IMR-90 (cell line): ENCODE measurements around the gene POU2AF1. TPM values are rescaled to one million over a fixed set of nuclear protein-coding genes. Genes with fewer than 3 reads are reported as not detected.

Source experiments
- ATAC-seq: fragments of 200-7000 bp; cut with Tn5 transposase; 2 replicates; pipeline ENCODE4 v1.9.1; 2020; ENCODE audit warnings: low read depth, mild to moderate bottlenecking, moderate library complexity
- BruUV-seq: library from RNA; stranded (reverse); fragments of 400-500 nt; replicated peaks from 2 replicates; lab custom pipeline; 2021; lab: Mats Ljungman, UMichigan
- CTCF ChIA-PET: fragments of 300-600 bp; formaldehyde crosslinking; extraction: SDS; loops from one replicate; lab custom pipeline; 2021; ENCODE audit warnings: antibody characterized with exemption; lab: Yijun Ruan, JAX
- POLR2A ChIA-PET: fragments of 300-600 bp; sonication (Branson Sonifier 250); formaldehyde crosslinking; loops from one replicate; lab custom pipeline; 2022; ENCODE audit warnings: antibody characterized with exemption; ENCODE audit not compliant: unreplicated experiment; lab: Charles Lee
- DNase-seq: peaks from one replicate; pipeline ENCODE4 v3.0.0; 2013
- H2AFZ ChIP-seq: replicated peaks from 2 replicates; pipeline ENCODE3; 2013; ENCODE audit warnings: low read length, mild to moderate bottlenecking; ENCODE audit not compliant: poor library complexity
- H2AK5ac ChIP-seq: 2 replicates; pipeline ENCODE4 v1.6.1; 2013; ENCODE audit warnings: low read depth, low read length, inconsistent platforms
- H2AK9ac ChIP-seq: replicated peaks from 2 replicates; pipeline ENCODE3; 2013; ENCODE audit warnings: mild to moderate bottlenecking, low read depth, low read length, moderate library complexity; ENCODE audit not compliant: poor library complexity
- H2BK120ac ChIP-seq: 2 replicates; pipeline ENCODE4 v1.6.1; 2013; ENCODE audit warnings: low read depth, low read length, inconsistent platforms
- H2BK15ac ChIP-seq: 3 replicates; pipeline ENCODE4 v1.6.1; 2013; ENCODE audit warnings: low read depth, low read length, inconsistent platforms
- H2BK20ac ChIP-seq: 2 replicates; pipeline ENCODE4 v1.6.1; 2013; ENCODE audit warnings: low read depth, mild to moderate bottlenecking, inconsistent platforms, low read length, moderate library complexity
- H2BK5ac ChIP-seq: 2 replicates; pipeline ENCODE4 v1.6.1; 2013; ENCODE audit warnings: mild to moderate bottlenecking, low read depth, low read length, inconsistent platforms; ENCODE audit not compliant: poor library complexity, severe bottlenecking
- H3K14ac ChIP-seq: replicated peaks from 2 replicates; pipeline ENCODE4 v1.6.1; 2013; ENCODE audit warnings: low read depth, low read length, inconsistent platforms
- H3K18ac ChIP-seq: 2 replicates; pipeline ENCODE4 v1.6.1; 2013; ENCODE audit warnings: low read depth, low read length, control low read depth
- H3K23ac ChIP-seq: 2 replicates; pipeline ENCODE4 v1.6.1; 2013; ENCODE audit warnings: low read depth, low read length, inconsistent platforms
- H3K27ac ChIP-seq: 2 replicates; pipeline ENCODE4 v1.5.1; 2013; ENCODE audit warnings: mild to moderate bottlenecking, control low read depth, low read length; ENCODE audit not compliant: insufficient read depth
- H3K27me3 ChIP-seq: 2 replicates; pipeline ENCODE4 v1.6.1; 2013; ENCODE audit warnings: low read length; ENCODE audit not compliant: control insufficient read depth, insufficient read depth
- H3K36me3 ChIP-seq: 2 replicates; pipeline ENCODE4 v1.6.1; 2013; ENCODE audit warnings: low read length, mixed read lengths; ENCODE audit not compliant: control insufficient read depth, insufficient read depth
- H3K4ac ChIP-seq: 2 replicates; pipeline ENCODE4 v1.6.1; 2013; ENCODE audit warnings: low read depth, low read length, inconsistent platforms
- H3K4me1 ChIP-seq: 2 replicates; pipeline ENCODE4 v1.6.1; 2013; ENCODE audit warnings: low read length, mixed read lengths; ENCODE audit not compliant: control insufficient read depth, insufficient read depth
- H3K4me2 ChIP-seq: 2 replicates; pipeline ENCODE4 v1.6.1; 2013; ENCODE audit warnings: low read depth, mild to moderate bottlenecking, control low read depth, low read length, moderate library complexity
- H3K4me3 ChIP-seq: 2 replicates; pipeline ENCODE4 v1.5.1; 2013; ENCODE audit warnings: low read depth, mild to moderate bottlenecking, control low read depth, low read length, moderate library complexity; ENCODE audit not compliant: insufficient read depth
- H3K56ac ChIP-seq: 2 replicates; pipeline ENCODE4 v1.6.1; 2013; ENCODE audit warnings: low read length, inconsistent platforms; ENCODE audit not compliant: insufficient read depth; ENCODE audit errors: extremely low read depth
- H3K79me1 ChIP-seq, 2 experiments: 2 replicates each; pipeline ENCODE4 v1.6.1; 2013; ENCODE audit warnings: low read length in 2 of 2, inconsistent platforms in 1 of 2, low read depth in 1 of 2
- H3K9ac ChIP-seq: 2 replicates; pipeline ENCODE4 v1.6.1; 2013; ENCODE audit warnings: low read depth, low read length, control low read depth
- H3K9me1 ChIP-seq: 2 replicates; pipeline ENCODE4 v1.6.1; 2013; ENCODE audit warnings: low read length, inconsistent platforms; ENCODE audit not compliant: insufficient read depth
- H3K9me3 ChIP-seq: 2 replicates; pipeline ENCODE4 v1.6.1; 2013; ENCODE audit warnings: low read length; ENCODE audit not compliant: control insufficient read depth, insufficient read depth
- H4K20me1 ChIP-seq: 2 replicates; pipeline ENCODE4 v1.6.1; 2013; ENCODE audit warnings: low read length, inconsistent platforms; ENCODE audit not compliant: insufficient read depth
- H4K5ac ChIP-seq: 2 replicates; pipeline ENCODE4 v1.6.1; 2013; ENCODE audit warnings: mild to moderate bottlenecking, low read depth, low read length, control low read depth
- H4K8ac ChIP-seq, 2 experiments: 2 replicates each; pipeline ENCODE4 v1.6.1; 2013; ENCODE audit warnings: low read depth in 2 of 2, low read length in 2 of 2, control low read depth in 1 of 2, inconsistent platforms in 1 of 2
- H4K91ac ChIP-seq: 2 replicates; pipeline ENCODE4 v1.6.1; 2013; ENCODE audit warnings: low read depth, low read length, inconsistent platforms; ENCODE audit not compliant: insufficient read depth
- ELK1 ChIP-seq: fragments of 150-350 bp; IDR thresholded peaks from 2 replicates; pipeline ENCODE4 v1.6.1; 2016; ENCODE audit warnings: low read depth, mild to moderate bottlenecking, low read length, moderate library complexity, borderline replicate concordance
- FOS ChIP-seq: fragments of 150-350 bp; IDR thresholded peaks from 2 replicates; pipeline ENCODE4 v1.6.1; 2016; ENCODE audit warnings: low read depth, low read length
- MAZ ChIP-seq: IDR thresholded peaks from 2 replicates; pipeline ENCODE4 v1.6.1; 2012; ENCODE audit warnings: low read depth, mild to moderate bottlenecking, low read length, improper control_type of control experiment, moderate library complexity, borderline replicate concordance
- MXI1 ChIP-seq: IDR thresholded peaks from 2 replicates; pipeline ENCODE4 v1.6.1; 2012; ENCODE audit warnings: low read depth, mild to moderate bottlenecking, low read length, moderate library complexity, borderline replicate concordance
- WGBS, 2 experiments: methylation state at CpG; one replicate each; pipeline versions ENCODE4 v1.1.5 to v1.1.7; 2013; ENCODE audit warnings: missing lambda C conversion rate in 2 of 2; ENCODE audit not compliant: insufficient read length in 1 of 2; ENCODE audit errors: extremely low coverage in 2 of 2; 5-methylcytosine and 5-hydroxymethylcytosine counted together
- dilution Hi-C: fragments of 300-500 bp; cut with HindIII; formaldehyde crosslinking; loops from one replicate; pipeline ENCODE4 v1.14.3; 2018; ENCODE audit warnings: low sequenced_read_pairs; ENCODE audit not compliant: unreplicated experiment
- in situ Hi-C: fragments of 300-500 bp; cut with MboI; formaldehyde crosslinking; loops from 3 replicates; pipeline ENCODE4 v1.14.3; 2019; ENCODE audit warnings: low sequenced_read_pairs, inconsistent platforms, mixed read lengths
- intact Hi-C: fragments of 100-400 bp; cut with micrococcal nuclease; formaldehyde crosslinking; loops from 2 replicates; pipeline ENCODE4 v1.10.0; 2022
- polyA plus RNA-seq, 3 experiments: library from polyadenylated mRNA; depleted of rRNA; stranded (reverse); fragments of >200 nt; gene quantifications; 2 replicates each; pipeline ENCODE4 v1.2.3, GENCODE V29; 2012; ENCODE audit warnings: low replicate concordance in 1 of 3
- total RNA-seq: library from RNA; depleted of rRNA; stranded (reverse); fragments of >200 nt; gene quantifications from 2 replicates; pipeline ENCODE4 v1.2.3, GENCODE V29; 2012

The POU2AF1 gene
- total and polyA plus RNA-seq, 2 of the 4 experiments (the other 2 are of a cell fraction): not detected

- no peak overlapping the region for H4K8ac ChIP-seq
- H4K5ac ChIP-seq: no peak overlapping the region
- in situ Hi-C loops: no loop called here
- H2AK9ac ChIP-seq: no peak overlapping the region
- no peaks in the 10 kb centered on the region for H3K36me3 ChIP-seq
- no peak overlapping the region for H2AK5ac ChIP-seq
- no peaks in the 10 kb centered on the region for H4K20me1 ChIP-seq
- H3K9me1 ChIP-seq: no peaks in the 10 kb centered on the region
- TF ChIP-seq MAZ: no peak
- no peak for TF ChIP-seq FOS
- TF ChIP-seq ELK1: no peak
- no peak for TF ChIP-seq MXI1
- H2BK5ac ChIP-seq: no peak overlapping the region
- no peak overlapping the region for H3K4me3 ChIP-seq
- no peaks in the 10 kb centered on the region; the same call in 1 of the 2 replicates for H3K9me3 ChIP-seq
- H3K4me1 ChIP-seq: no peaks in the 10 kb centered on the region
- ChIA-PET POLR2A (no interaction called here), CTCF (no interaction called here)
- no peak overlapping the region for H2BK120ac ChIP-seq
- H2BK20ac ChIP-seq: no peak overlapping the region
- dilution Hi-C loops: no loop called here
- no peak for DNase-seq
- no peak overlapping the region for H3K14ac ChIP-seq
- no peak overlapping the region for H3K4ac ChIP-seq
- no peak overlapping the region for H3K27ac ChIP-seq
- ATAC-seq: no peak
- no peak overlapping the region for H3K9ac ChIP-seq
- no peak overlapping the region for H3K18ac ChIP-seq
- H2BK15ac ChIP-seq: no peak overlapping the region
- H3K79me1 ChIP-seq: no peaks in the 10 kb centered on the region
- H2AFZ ChIP-seq: no peak overlapping the region
- no CpG with 5 or more reads among the region's 1 CpG for WGBS, 2 experiments
- no peak overlapping the region for H3K56ac ChIP-seq
- H3K23ac ChIP-seq: no peak overlapping the region
- intact Hi-C loops: no loop called here
- H3K27me3 ChIP-seq: peaks cover 49% of the 10 kb centered on the region
- H3K4me2 ChIP-seq: no peak overlapping the region
- no peak overlapping the region for H4K91ac ChIP-seq
- no TSS peak for BruUV-seq
These were observed 5.5 kb downstream of the POU2AF1 start for GRCh38 chr11:111373590-111373989.
